B cell (primary cell): ENCODE results near the gene STX5. TPM values are rescaled to one million over a fixed set of nuclear protein-coding genes. Genes with fewer than 3 reads are reported as not detected.
"Not testable (repeated sequence)": the region's sequence is repeated elsewhere in the genome, so short reads cannot be mapped to it uniquely, and the experiment has no call there.

Experiments used
- ATAC-seq: fragments of 200-7000 bp; cut with Tn5 transposase; one replicate; pipeline ENCODE4 v1.10.0; 2021; ENCODE audit warnings: low read depth, mild to moderate bottlenecking, moderate number of reproducible peaks, moderate library complexity
- CTCF ChIA-PET: fragments of 350-600 bp; sonication (Branson Sonifier 250); formaldehyde crosslinking; loops from one replicate; lab custom pipeline; 2021; ENCODE audit warnings: antibody characterized with exemption, inconsistent platforms; lab: Charles Lee
- POLR2A ChIA-PET: fragments of 350-600 bp; sonication (Branson Sonifier 250); formaldehyde crosslinking; loops from one replicate; lab custom pipeline; 2021; ENCODE audit warnings: antibody characterized with exemption; lab: Charles Lee
- DNase-seq: peaks from one replicate; pipeline ENCODE4 v3.0.0; 2013
- H2AFZ ChIP-seq: 2 replicates; pipeline ENCODE4 v1.6.1; 2012; ENCODE audit warnings: mild to moderate bottlenecking, low read depth, low read length; ENCODE audit not compliant: insufficient read depth, poor library complexity, severe bottlenecking
- H3K27ac ChIP-seq, 2 donors: 1 replicate in 1 of 2; 2 replicates in 1 of 2; pipeline ENCODE4 v1.5.1; 2012 to 2013; ENCODE audit warnings: low read length in 2 of 2, mild to moderate bottlenecking in 2 of 2, moderate library complexity in 1 of 2
- H3K27me3 ChIP-seq, 4 experiments: fragments of 200-600 bp in 1 of 4; sonication (generic) in 1 of 4; replicated peaks in 1 of 4; 1 replicate in 2 of 4; 2 replicates in 2 of 4; pipeline versions ENCODE4 v1.6.1 to v1.7.0; 2013 to 2016; ENCODE audit warnings: low read length in 3 of 4, mild to moderate bottlenecking in 2 of 4, mixed read lengths in 1 of 4, moderate library complexity in 1 of 4; ENCODE audit not compliant: insufficient read depth in 4 of 4, control insufficient read depth in 3 of 4; ENCODE audit errors: control extremely low read depth in 1 of 4
- H3K36me3 ChIP-seq, 2 experiments: replicated peaks in 1 of 2; 1 replicate in 1 of 2; 2 replicates in 1 of 2; pipeline versions ENCODE4 v1.6.1 to v1.7.1; 2013; ENCODE audit warnings: low read length in 1 of 2; ENCODE audit not compliant: insufficient read depth in 2 of 2, control insufficient read depth in 1 of 2; ENCODE audit errors: control extremely low read depth in 1 of 2, extremely low read depth in 1 of 2
- H3K4me1 ChIP-seq, 2 donors: fragments of 200-600 bp in 1 of 2; sonication (generic) in 1 of 2; 1 replicate in 1 of 2; 2 replicates in 1 of 2; pipeline versions ENCODE4 v1.5.1 to v1.6.1; 2013 to 2017; ENCODE audit warnings: low read length in 2 of 2; ENCODE audit not compliant: control insufficient read depth in 2 of 2, insufficient read depth in 2 of 2
- H3K4me2 ChIP-seq: replicated peaks from 2 replicates; pipeline ENCODE3; 2012; ENCODE audit warnings: mild to moderate bottlenecking, low read depth, low read length; ENCODE audit not compliant: poor library complexity, severe bottlenecking
- H3K4me3 ChIP-seq, 5 experiments: fragments of 200-600 bp in 1 of 5; sonication (generic) in 1 of 5; 1 replicate in 3 of 5; 2 replicates in 2 of 5; pipeline versions ENCODE4 v1.5.1 to v1.7.0; 2011 to 2016; ENCODE audit warnings: low read length in 4 of 5, mild to moderate bottlenecking in 4 of 5, low read depth in 2 of 5, control low read depth in 1 of 5, moderate library complexity in 1 of 5; ENCODE audit not compliant: insufficient read depth in 1 of 5; ENCODE audit errors: control extremely low read depth in 1 of 5, extremely low read depth in 1 of 5
- H3K79me2 ChIP-seq: fragments of 200-600 bp; sonication (generic); one replicate; pipeline ENCODE4 v1.6.0; 2016; ENCODE audit warnings: low read length; ENCODE audit not compliant: control insufficient read depth, insufficient read depth
- H3K9ac ChIP-seq: fragments of 200-600 bp; sonication (generic); 2 replicates; pipeline ENCODE4 v1.6.1; 2017; ENCODE audit warnings: mild to moderate bottlenecking, low read length, moderate library complexity
- H3K9me3 ChIP-seq, 3 donors: one replicate each; pipeline versions ENCODE4 v1.6.1 to v1.7.1; 2013; ENCODE audit warnings: low read length in 2 of 3; ENCODE audit not compliant: control insufficient read depth in 2 of 3, insufficient read depth in 1 of 3; ENCODE audit errors: control extremely low read depth in 1 of 3
- H4K20me1 ChIP-seq: 2 replicates; pipeline ENCODE4 v1.6.0; 2012; ENCODE audit warnings: mild to moderate bottlenecking, low read length; ENCODE audit not compliant: insufficient read depth, control insufficient read depth, poor library complexity, severe bottlenecking
- H3K27ac Mint-ChIP-seq: one replicate; pipeline ENCODE4 v1.8.0; 2021; ENCODE audit warnings: mixed read lengths
- H3K27me3 Mint-ChIP-seq: one replicate; pipeline ENCODE4 v1.8.0; 2021; ENCODE audit warnings: mixed read lengths
- H3K4me1 Mint-ChIP-seq: one replicate; pipeline ENCODE4 v1.8.0; 2021; ENCODE audit warnings: mixed read lengths
- H3K4me3 Mint-ChIP-seq: one replicate; pipeline ENCODE4 v1.8.0; 2021; ENCODE audit warnings: mixed read lengths
- H3K9me3 Mint-ChIP-seq: one replicate; pipeline ENCODE4 v1.8.0; 2022; ENCODE audit warnings: mixed read lengths; ENCODE audit not compliant: insufficient read depth
- CTCF ChIP-seq: fragments of 200-600 bp; IDR thresholded peaks from one replicate; pipeline ENCODE4 v1.8.0; 2022; ENCODE audit warnings: antibody characterized with exemption, mild to moderate bottlenecking
- EZH2 ChIP-seq: IDR thresholded peaks from 2 replicates; pipeline ENCODE4 v1.6.1; 2012; ENCODE audit warnings: borderline replicate concordance, low read depth, mild to moderate bottlenecking, moderate library complexity, low read length; ENCODE audit not compliant: insufficient read depth, poor library complexity, severe bottlenecking
- WGBS: methylation state at CpG from one replicate; pipeline ENCODE4 v1.1.5; 2013; ENCODE audit warnings: missing lambda C conversion rate; ENCODE audit not compliant: insufficient coverage; 5-methylcytosine and 5-hydroxymethylcytosine counted together
- intact Hi-C: fragments of 100-400 bp; cut with micrococcal nuclease; formaldehyde crosslinking; loops from one replicate; pipeline ENCODE4 v1.10.0; 2022
- polyA plus RNA-seq: library from polyadenylated mRNA; depleted of rRNA; stranded (reverse); fragments of >200 nt; gene quantifications from 2 replicates; pipeline ENCODE4 v1.2.3, GENCODE V29; 2012
- total RNA-seq, 2 donors: library from RNA; stranded (reverse); fragments of 120-200 nt in 1 of 2; gene quantifications; 1 replicate in 1 of 2; 2 replicates in 1 of 2; pipeline versions ENCODE4 v1.2.3 to v1.2.4, GENCODE V29; 2013 to 2022

Gene STX5
- total and polyA plus RNA-seq, 2 donors (not counting 1 experiment from before 2014, with no cell fraction given), result 41.0 to 99.1 TPM

DNA sequence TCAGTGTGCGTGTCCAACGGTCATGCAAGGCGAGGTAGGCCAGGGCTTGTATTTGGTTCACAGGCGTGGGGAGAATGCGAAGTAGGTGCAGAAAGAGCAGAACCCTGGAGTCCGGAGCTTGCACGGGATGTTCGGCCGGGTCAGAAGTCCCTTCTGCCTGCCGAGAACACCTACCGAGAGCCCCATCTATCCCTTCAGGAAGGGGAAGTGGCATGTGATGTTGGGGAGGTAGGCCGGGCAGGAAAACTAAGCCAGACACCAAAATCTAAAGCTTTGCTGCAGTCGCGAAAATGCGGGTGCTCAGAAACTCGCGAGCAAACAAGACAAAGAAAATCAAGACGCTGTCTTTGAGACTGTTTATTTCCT is 61.1 kb downstream of the STX5 start:
- Histone ChIP-seq H3K9me3 (no peaks in the 10 kb centered on the region), H3K9ac (peak overlapping the region; percentile 72), H3K27me3 (no peaks in the 10 kb centered on the region), H4K20me1 (no peaks in the 10 kb centered on the region), H3K36me3 (peaks cover 3 to 19% of the 10 kb centered on the region in 2 experiments), H3K4me1 (peaks cover 15 to 23% of the 10 kb centered on the region in 2 donors), H3K4me3 (peak overlapping the region; percentile 23 to 97 (median 68)), H2AFZ (peak overlapping the region; percentile 89), H3K27ac (peak overlapping the region; percentile 63 to 84), H3K79me2 (peaks cover 6% of the 10 kb centered on the region), H3K4me2 (peak overlapping the region; percentile 81)
- no peak for TF ChIP-seq EZH2
- TF ChIP-seq CTCF, result no peak
- peaks cover 26% of the 10 kb centered on the region for H3K4me1 Mint-ChIP-seq
- CTCF ChIA-PET, result interaction anchor here (0.6 to 8.5 kb wide), 5 partner anchors 16 to 91 kb away, joined by 3 to 70 read pairs (median 3); partner anchors contain the start of gene TMEM179B
- peak overlapping the region; percentile 95 for H3K4me3 Mint-ChIP-seq
- DNase-seq (no peak), ATAC-seq (peak; percentile 2)
- H3K27ac Mint-ChIP-seq, result peak overlapping the region; percentile 96
- POLR2A ChIA-PET, result interaction anchor here (0.6 to 4.6 kb wide), 12 partner anchors 9 to 214 kb away, joined by 3 to 38 read pairs (median 7); partner anchors contain the start of genes HNRNPUL2, POLR2G, SLC3A2 and TMEM179B
- intact Hi-C loops, result loop anchor here (1.0 to 5.0 kb wide), 6 partner anchors 9 to 178 kb away; partner anchors contain the start of genes POLR2G, STX5, TEX54 and TMEM179B
- 1% methylated on average over 11 of the region's 18 CpGs for WGBS
- H3K9me3 Mint-ChIP-seq, result no peaks in the 10 kb centered on the region
- H3K27me3 Mint-ChIP-seq, result no peaks in the 10 kb centered on the region

DNA sequence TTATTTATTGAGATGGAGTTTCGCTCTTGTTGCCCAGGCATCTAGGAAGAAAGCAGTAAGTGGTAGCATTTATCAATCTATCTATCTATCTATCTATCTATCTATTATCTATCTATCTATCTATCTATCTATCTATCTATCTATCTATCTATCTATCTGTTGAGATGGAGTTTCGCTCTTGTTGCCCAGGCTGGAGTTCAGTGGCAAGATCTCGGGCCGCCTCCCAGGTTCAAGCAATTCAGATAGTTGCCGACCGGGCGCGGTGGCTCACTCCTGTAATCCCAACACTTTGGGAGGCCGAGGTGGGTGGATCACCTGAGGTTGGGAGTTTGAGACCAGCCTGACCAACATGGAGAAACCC is 71.0 kb downstream of the STX5 start:
- H3K4me3 Mint-ChIP-seq, result peak overlapping the region; percentile 98
- intact Hi-C loops, result loop anchor here (1.0 to 5.0 kb wide), 8 partner anchors 8 to 794 kb away; partner anchors contain the start of genes FTH1, GANAB, TAF6L and TMEM223
- H3K27me3 Mint-ChIP-seq, H4K20me1 ChIP-seq, ATAC-seq, H3K27me3 ChIP-seq, H3K9me3 ChIP-seq, H3K27ac ChIP-seq, H3K9me3 Mint-ChIP-seq: not testable (repeated sequence)
- WGBS, result 80% methylated on average over 4 of the region's 9 CpGs
- H3K4me2 ChIP-seq, result peak overlapping the region; percentile 78
- peak overlapping the region in 2 of 5 experiments; percentile 23 to 87 for H3K4me3 ChIP-seq
- peaks cover 12 to 17% of the 10 kb centered on the region in 2 donors for H3K4me1 ChIP-seq
- peaks cover 21% of the 10 kb centered on the region for H3K4me1 Mint-ChIP-seq
- POLR2A ChIA-PET, result interaction anchor here (0.7 to 3.3 kb wide), 14 partner anchors 7 to 170 kb away, joined by 3 to 21 read pairs (median 6); partner anchors contain the start of genes C11orf98, CSKMT, HNRNPUL2 and NXF1
- DNase-seq, result peak; percentile 26
- H3K27ac Mint-ChIP-seq, result peak overlapping the region; percentile 98
- peak overlapping the region; percentile 76 for H3K9ac ChIP-seq
- peak overlapping the region; percentile 84 for H2AFZ ChIP-seq
- peaks cover 26% of the 10 kb centered on the region for H3K79me2 ChIP-seq
- peaks cover 4 to 12% of the 10 kb centered on the region in 2 experiments for H3K36me3 ChIP-seq
- CTCF ChIA-PET, result interaction anchor here (1.0 to 3.7 kb wide), 5 partner anchors 9 to 102 kb away, joined by 4 to 23 read pairs (median 9); partner anchors contain the start of gene TMEM179B
